Natural killer cell (primary cell): ENCODE data around the gene CERT1. TPM values are rescaled to one million over a fixed set of nuclear protein-coding genes. Genes with fewer than 3 reads are reported as not detected.

Source experiments
- ATAC-seq, 3 donors: fragments of 150-1000 bp in 2 of 3; fragments of 200-7000 bp in 1 of 3; cut with Tn5 transposase; 1 replicate in 1 of 3; 2 replicates in 2 of 3; pipeline ENCODE4 v1.10.0; 2021; ENCODE audit warnings: mild to moderate bottlenecking in 2 of 3, moderate library complexity in 2 of 3
- DNase-seq, 2 donors: peaks; one replicate each; pipeline versions ENCODE4 v3.0.0 to v3.0.0-alpha.2; 2013 to 2021; ENCODE audit warnings: mixed read lengths in 1 of 2
- H3K27ac ChIP-seq: one replicate; pipeline ENCODE4 v1.5.1; 2013; ENCODE audit warnings: mild to moderate bottlenecking, low read length
- H3K27me3 ChIP-seq: one replicate; pipeline ENCODE4 v1.6.1; 2013; ENCODE audit warnings: low read length; ENCODE audit not compliant: control insufficient read depth, insufficient read depth
- H3K36me3 ChIP-seq: one replicate; pipeline ENCODE4 v1.6.1; 2013; ENCODE audit warnings: low read length; ENCODE audit not compliant: control insufficient read depth, insufficient read depth
- H3K4me1 ChIP-seq: one replicate; pipeline ENCODE4 v1.6.1; 2013; ENCODE audit warnings: low read length; ENCODE audit not compliant: control insufficient read depth, insufficient read depth
- H3K4me3 ChIP-seq: one replicate; pipeline ENCODE4 v1.5.1; 2013; ENCODE audit warnings: low read length
- H3K9me3 ChIP-seq: one replicate; pipeline ENCODE4 v1.6.1; 2013; ENCODE audit warnings: low read length; ENCODE audit not compliant: control insufficient read depth, insufficient read depth
- H3K27ac Mint-ChIP-seq, 2 donors: one replicate each; pipeline ENCODE4 v1.8.0; 2022; ENCODE audit warnings: mild to moderate bottlenecking in 2 of 2, mixed read lengths in 2 of 2, moderate library complexity in 1 of 2
- H3K27me3 Mint-ChIP-seq, 2 donors: one replicate each; pipeline ENCODE4 v1.8.0; 2022; ENCODE audit warnings: low read depth in 2 of 2, mixed read lengths in 2 of 2
- H3K36me3 Mint-ChIP-seq: one replicate; pipeline ENCODE4 v1.8.0; 2022; ENCODE audit warnings: mixed read lengths
- H3K4me1 Mint-ChIP-seq, 2 donors: one replicate each; pipeline ENCODE4 v1.8.0; 2022; ENCODE audit warnings: mixed read lengths in 2 of 2
- H3K4me3 Mint-ChIP-seq: one replicate; pipeline ENCODE4 v1.8.0; 2022; ENCODE audit warnings: mild to moderate bottlenecking, moderate library complexity, mixed read lengths
- H3K9me3 Mint-ChIP-seq, 2 donors: one replicate each; pipeline ENCODE4 v1.8.0; 2022; ENCODE audit warnings: mixed read lengths in 2 of 2
- WGBS: methylation state at CpG from one replicate; pipeline ENCODE4 v1.1.7; 2013; ENCODE audit warnings: missing lambda C conversion rate; ENCODE audit not compliant: insufficient coverage; 5-methylcytosine and 5-hydroxymethylcytosine counted together
- intact Hi-C: fragments of 100-400 bp; cut with micrococcal nuclease; formaldehyde crosslinking; loops from one replicate; pipeline ENCODE4 v1.14.2; 2022
- total RNA-seq, 4 donors: library from RNA; stranded (reverse); fragments of 120-200 nt in 1 of 4; gene quantifications; one replicate each; pipeline versions ENCODE4 v1.2.3 to v1.2.4, GENCODE V29; 2013 to 2022
- TF ChIP-seq, protein P1 (sequence below): fragments of 200-600 bp; IDR thresholded peaks from one replicate; pipeline ENCODE4 v1.8.0; 2022; ENCODE audit warnings: antibody characterized with exemption

The CERT1 gene
- total RNA-seq, 3 donors from 2014 or later (not counting 1 experiment from before 2014, with no cell fraction given), result 50.1 to 51.4 (median 50.2) TPM

GRCh38 chr5:75558221-75558620 is 46.8 kb upstream of the CERT1 start:
- intact Hi-C loops, result no loop called here
- DNase-seq, result no peak
- WGBS, result no CpG with 5 or more reads among the region's 1 CpG

DNA sequence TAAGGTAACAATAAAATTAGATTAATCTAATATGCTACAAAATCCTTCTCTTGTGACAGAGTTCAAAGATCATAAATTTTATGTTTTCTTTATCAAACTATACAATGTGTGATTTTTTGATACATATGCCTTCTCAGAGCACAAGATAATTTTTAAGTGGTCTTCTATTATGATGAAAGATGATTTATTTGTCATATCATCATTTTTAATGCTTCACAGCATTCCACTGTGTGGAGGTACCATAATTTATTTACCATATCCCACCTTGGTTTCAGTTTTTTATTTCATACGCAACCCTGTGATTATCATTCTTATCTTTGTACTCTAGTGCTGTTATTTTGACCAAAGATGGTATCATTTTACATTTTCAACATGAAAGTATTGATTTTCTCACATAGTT is 41.9 kb upstream of the CERT1 start:
- no peak overlapping the region for H3K4me3 ChIP-seq
- Mint-ChIP-seq H3K27me3 (no peaks in the 10 kb centered on the region), H3K36me3 (peaks cover 6% of the 10 kb centered on the region), H3K27ac (no peak overlapping the region), H3K4me3 (no peak overlapping the region), H3K9me3 (no peaks in the 10 kb centered on the region), H3K4me1 (peaks cover 0 to 12% of the 10 kb centered on the region in 2 donors)
- no peaks in the 10 kb centered on the region for H3K4me1 ChIP-seq
- H3K36me3 ChIP-seq, result peaks cover 25% of the 10 kb centered on the region
- TF ChIP-seq, protein P1, sequence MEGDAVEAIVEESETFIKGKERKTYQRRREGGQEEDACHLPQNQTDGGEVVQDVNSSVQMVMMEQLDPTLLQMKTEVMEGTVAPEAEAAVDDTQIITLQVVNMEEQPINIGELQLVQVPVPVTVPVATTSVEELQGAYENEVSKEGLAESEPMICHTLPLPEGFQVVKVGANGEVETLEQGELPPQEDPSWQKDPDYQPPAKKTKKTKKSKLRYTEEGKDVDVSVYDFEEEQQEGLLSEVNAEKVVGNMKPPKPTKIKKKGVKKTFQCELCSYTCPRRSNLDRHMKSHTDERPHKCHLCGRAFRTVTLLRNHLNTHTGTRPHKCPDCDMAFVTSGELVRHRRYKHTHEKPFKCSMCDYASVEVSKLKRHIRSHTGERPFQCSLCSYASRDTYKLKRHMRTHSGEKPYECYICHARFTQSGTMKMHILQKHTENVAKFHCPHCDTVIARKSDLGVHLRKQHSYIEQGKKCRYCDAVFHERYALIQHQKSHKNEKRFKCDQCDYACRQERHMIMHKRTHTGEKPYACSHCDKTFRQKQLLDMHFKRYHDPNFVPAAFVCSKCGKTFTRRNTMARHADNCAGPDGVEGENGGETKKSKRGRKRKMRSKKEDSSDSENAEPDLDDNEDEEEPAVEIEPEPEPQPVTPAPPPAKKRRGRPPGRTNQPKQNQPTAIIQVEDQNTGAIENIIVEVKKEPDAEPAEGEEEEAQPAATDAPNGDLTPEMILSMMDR, result no peak
- no peak for DNase-seq
- no peak for ATAC-seq
- WGBS, result no CpG with 5 or more reads among the region's 1 CpG
- no peaks in the 10 kb centered on the region for H3K27me3 ChIP-seq
- H3K9me3 ChIP-seq, result no peaks in the 10 kb centered on the region
- intact Hi-C loops, result no loop called here
- H3K27ac ChIP-seq, result no peak overlapping the region

More at GRCh38 chr5:75558221-75558620, 46.8 kb upstream of the CERT1 start:
- Histone ChIP-seq H3K36me3 (peaks cover 14% of the 10 kb centered on the region), H3K4me3 (no peak overlapping the region), H3K27me3 (no peaks in the 10 kb centered on the region), H3K27ac (no peak overlapping the region), H3K4me1 (no peaks in the 10 kb centered on the region), H3K9me3 (peaks cover 3% of the 10 kb centered on the region)
- ATAC-seq, result no peak
- TF ChIP-seq, protein P1, result no peak
- Mint-ChIP-seq H3K27ac (no peak overlapping the region), H3K4me1 (peaks cover 15 to 18% of the 10 kb centered on the region in 2 donors), H3K4me3 (no peak overlapping the region), H3K9me3 (peaks cover under 1% of the 10 kb centered on the region in 2 donors), H3K36me3 (peaks cover 10% of the 10 kb centered on the region), H3K27me3 (no peaks in the 10 kb centered on the region)

- no peak for ATAC-seq
- Histone ChIP-seq H3K9me3 (no peaks in the 10 kb centered on the region), H3K4me1 (no peaks in the 10 kb centered on the region), H3K27me3 (no peaks in the 10 kb centered on the region), H3K4me3 (no peak overlapping the region), H3K27ac (no peak overlapping the region), H3K36me3 (peaks cover 25% of the 10 kb centered on the region)
- Mint-ChIP-seq H3K4me3 (no peak overlapping the region), H3K9me3 (no peaks in the 10 kb centered on the region), H3K36me3 (peaks cover 6% of the 10 kb centered on the region), H3K4me1 (peaks cover 0 to 12% of the 10 kb centered on the region in 2 donors), H3K27me3 (no peaks in the 10 kb centered on the region), H3K27ac (no peak overlapping the region)
- 100% methylated on average over 2 of the region's 2 CpGs for WGBS
- intact Hi-C loops, result no loop called here
- DNase-seq, result no peak
- TF ChIP-seq, protein P1, result no peak
These were observed 41.3 kb upstream of the CERT1 start for GRCh38 chr5:75552764-75553163.

DNA sequence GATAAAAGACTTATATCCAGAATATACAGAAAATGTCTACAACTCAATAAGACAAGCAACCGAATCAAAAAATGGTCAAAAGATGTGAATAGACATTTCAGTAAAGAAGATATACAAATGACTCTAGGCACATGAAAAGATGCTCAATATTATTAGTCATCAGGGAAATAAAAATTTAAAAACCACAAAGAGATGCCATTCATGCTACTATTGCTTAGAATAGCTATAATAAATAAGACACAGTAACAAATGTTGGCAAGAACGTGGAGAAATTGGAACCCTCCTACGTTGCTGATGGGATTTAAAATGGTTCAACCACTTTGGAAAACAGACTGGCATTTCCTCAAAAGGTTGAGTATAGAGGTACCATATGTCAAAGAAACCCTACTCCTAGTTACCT is 40.0 kb upstream of the CERT1 start:
- Mint-ChIP-seq H3K27ac (no peak overlapping the region), H3K4me1 (peaks cover 0 to 5% of the 10 kb centered on the region in 2 donors), H3K9me3 (no peaks in the 10 kb centered on the region), H3K36me3 (peaks cover 6% of the 10 kb centered on the region), H3K27me3 (no peaks in the 10 kb centered on the region), H3K4me3 (no peak overlapping the region)
- Histone ChIP-seq H3K27ac (no peak overlapping the region), H3K9me3 (no peaks in the 10 kb centered on the region), H3K4me3 (no peak overlapping the region), H3K4me1 (no peaks in the 10 kb centered on the region), H3K27me3 (no peaks in the 10 kb centered on the region), H3K36me3 (peaks cover 25% of the 10 kb centered on the region)
- ATAC-seq (no peak), DNase-seq (no peak)
- intact Hi-C loops, result no loop called here
- TF ChIP-seq, protein P1, result no peak
- WGBS, result 94% methylated on average over 2 of the region's 3 CpGs
